IMR-90 (cell line): ENCODE results near the gene COX6B1. TPM values are rescaled to one million over a fixed set of nuclear protein-coding genes. Genes with fewer than 3 reads are reported as not detected.

Experiments used
- ATAC-seq: fragments of 200-7000 bp; cut with Tn5 transposase; 2 replicates; pipeline ENCODE4 v1.9.1; 2020; ENCODE audit warnings: low read depth, mild to moderate bottlenecking, moderate library complexity
- BruUV-seq: library from RNA; stranded (reverse); fragments of 400-500 nt; replicated peaks from 2 replicates; lab custom pipeline; 2021; lab: Mats Ljungman, UMichigan
- CTCF ChIA-PET: fragments of 300-600 bp; formaldehyde crosslinking; extraction: SDS; loops from one replicate; lab custom pipeline; 2021; ENCODE audit warnings: antibody characterized with exemption; lab: Yijun Ruan, JAX
- POLR2A ChIA-PET: fragments of 300-600 bp; sonication (Branson Sonifier 250); formaldehyde crosslinking; loops from one replicate; lab custom pipeline; 2022; ENCODE audit warnings: antibody characterized with exemption; ENCODE audit not compliant: unreplicated experiment; lab: Charles Lee
- DNase-seq: peaks from one replicate; pipeline ENCODE4 v3.0.0; 2013
- H2AFZ ChIP-seq: replicated peaks from 2 replicates; pipeline ENCODE3; 2013; ENCODE audit warnings: low read length, mild to moderate bottlenecking; ENCODE audit not compliant: poor library complexity
- H2AK5ac ChIP-seq: 2 replicates; pipeline ENCODE4 v1.6.1; 2013; ENCODE audit warnings: low read depth, low read length, inconsistent platforms
- H2AK9ac ChIP-seq: replicated peaks from 2 replicates; pipeline ENCODE3; 2013; ENCODE audit warnings: mild to moderate bottlenecking, low read depth, low read length, moderate library complexity; ENCODE audit not compliant: poor library complexity
- H2BK120ac ChIP-seq: 2 replicates; pipeline ENCODE4 v1.6.1; 2013; ENCODE audit warnings: low read depth, low read length, inconsistent platforms
- H2BK15ac ChIP-seq: 3 replicates; pipeline ENCODE4 v1.6.1; 2013; ENCODE audit warnings: low read depth, low read length, inconsistent platforms
- H2BK20ac ChIP-seq: 2 replicates; pipeline ENCODE4 v1.6.1; 2013; ENCODE audit warnings: low read depth, mild to moderate bottlenecking, inconsistent platforms, low read length, moderate library complexity
- H2BK5ac ChIP-seq: 2 replicates; pipeline ENCODE4 v1.6.1; 2013; ENCODE audit warnings: mild to moderate bottlenecking, low read depth, low read length, inconsistent platforms; ENCODE audit not compliant: poor library complexity, severe bottlenecking
- H3K14ac ChIP-seq: replicated peaks from 2 replicates; pipeline ENCODE4 v1.6.1; 2013; ENCODE audit warnings: low read depth, low read length, inconsistent platforms
- H3K18ac ChIP-seq: 2 replicates; pipeline ENCODE4 v1.6.1; 2013; ENCODE audit warnings: low read depth, low read length, control low read depth
- H3K23ac ChIP-seq: 2 replicates; pipeline ENCODE4 v1.6.1; 2013; ENCODE audit warnings: low read depth, low read length, inconsistent platforms
- H3K27ac ChIP-seq: 2 replicates; pipeline ENCODE4 v1.5.1; 2013; ENCODE audit warnings: mild to moderate bottlenecking, control low read depth, low read length; ENCODE audit not compliant: insufficient read depth
- H3K27me3 ChIP-seq: 2 replicates; pipeline ENCODE4 v1.6.1; 2013; ENCODE audit warnings: low read length; ENCODE audit not compliant: control insufficient read depth, insufficient read depth
- H3K36me3 ChIP-seq: 2 replicates; pipeline ENCODE4 v1.6.1; 2013; ENCODE audit warnings: low read length, mixed read lengths; ENCODE audit not compliant: control insufficient read depth, insufficient read depth
- H3K4ac ChIP-seq: 2 replicates; pipeline ENCODE4 v1.6.1; 2013; ENCODE audit warnings: low read depth, low read length, inconsistent platforms
- H3K4me1 ChIP-seq: 2 replicates; pipeline ENCODE4 v1.6.1; 2013; ENCODE audit warnings: low read length, mixed read lengths; ENCODE audit not compliant: control insufficient read depth, insufficient read depth
- H3K4me2 ChIP-seq: 2 replicates; pipeline ENCODE4 v1.6.1; 2013; ENCODE audit warnings: low read depth, mild to moderate bottlenecking, control low read depth, low read length, moderate library complexity
- H3K4me3 ChIP-seq: 2 replicates; pipeline ENCODE4 v1.5.1; 2013; ENCODE audit warnings: low read depth, mild to moderate bottlenecking, control low read depth, low read length, moderate library complexity; ENCODE audit not compliant: insufficient read depth
- H3K56ac ChIP-seq: 2 replicates; pipeline ENCODE4 v1.6.1; 2013; ENCODE audit warnings: low read length, inconsistent platforms; ENCODE audit not compliant: insufficient read depth; ENCODE audit errors: extremely low read depth
- H3K79me1 ChIP-seq, 2 experiments: 2 replicates each; pipeline ENCODE4 v1.6.1; 2013; ENCODE audit warnings: low read length in 2 of 2, inconsistent platforms in 1 of 2, low read depth in 1 of 2
- H3K9ac ChIP-seq: 2 replicates; pipeline ENCODE4 v1.6.1; 2013; ENCODE audit warnings: low read depth, low read length, control low read depth
- H3K9me1 ChIP-seq: 2 replicates; pipeline ENCODE4 v1.6.1; 2013; ENCODE audit warnings: low read length, inconsistent platforms; ENCODE audit not compliant: insufficient read depth
- H3K9me3 ChIP-seq: 2 replicates; pipeline ENCODE4 v1.6.1; 2013; ENCODE audit warnings: low read length; ENCODE audit not compliant: control insufficient read depth, insufficient read depth
- H4K20me1 ChIP-seq: 2 replicates; pipeline ENCODE4 v1.6.1; 2013; ENCODE audit warnings: low read length, inconsistent platforms; ENCODE audit not compliant: insufficient read depth
- H4K5ac ChIP-seq: 2 replicates; pipeline ENCODE4 v1.6.1; 2013; ENCODE audit warnings: mild to moderate bottlenecking, low read depth, low read length, control low read depth
- H4K8ac ChIP-seq, 2 experiments: 2 replicates each; pipeline ENCODE4 v1.6.1; 2013; ENCODE audit warnings: low read depth in 2 of 2, low read length in 2 of 2, control low read depth in 1 of 2, inconsistent platforms in 1 of 2
- H4K91ac ChIP-seq: 2 replicates; pipeline ENCODE4 v1.6.1; 2013; ENCODE audit warnings: low read depth, low read length, inconsistent platforms; ENCODE audit not compliant: insufficient read depth
- CEBPB ChIP-seq: IDR thresholded peaks from 2 replicates; pipeline ENCODE4 v1.6.1; 2012; ENCODE audit warnings: low read depth, low read length, improper control_type of control experiment
- FOS ChIP-seq: fragments of 150-350 bp; IDR thresholded peaks from 2 replicates; pipeline ENCODE4 v1.6.1; 2016; ENCODE audit warnings: low read depth, low read length
- MAFK ChIP-seq: IDR thresholded peaks from 2 replicates; pipeline ENCODE4 v1.6.1; 2012; ENCODE audit warnings: low read depth, low read length, improper control_type of control experiment
- MXI1 ChIP-seq: IDR thresholded peaks from 2 replicates; pipeline ENCODE4 v1.6.1; 2012; ENCODE audit warnings: low read depth, mild to moderate bottlenecking, low read length, moderate library complexity, borderline replicate concordance
- NFE2L2 ChIP-seq: fragments of 150-350 bp; IDR thresholded peaks from 2 replicates; pipeline ENCODE4 v1.6.1; 2016; ENCODE audit warnings: low read depth, mild to moderate bottlenecking, low read length
- POLR2A ChIP-seq: IDR thresholded peaks from 2 replicates; pipeline ENCODE4 v1.6.1; 2012; ENCODE audit warnings: mild to moderate bottlenecking, low read depth, low read length
- RAD21 ChIP-seq: IDR thresholded peaks from 2 replicates; pipeline ENCODE4 v1.6.1; 2012; ENCODE audit warnings: low read length, improper control_type of control experiment
- RCOR1 ChIP-seq: IDR thresholded peaks from 2 replicates; pipeline ENCODE4 v1.6.1; 2012; ENCODE audit warnings: mild to moderate bottlenecking, low read length, improper control_type of control experiment; ENCODE audit not compliant: insufficient replicate concordance
- RFX5 ChIP-seq: IDR thresholded peaks from 2 replicates; pipeline ENCODE4 v1.8.0; 2012; ENCODE audit warnings: low read depth, mild to moderate bottlenecking, low read length, moderate library complexity
- SMC3 ChIP-seq: fragments of 150-350 bp; IDR thresholded peaks from 2 replicates; pipeline ENCODE4 v1.6.1; 2016; ENCODE audit warnings: low read depth, mild to moderate bottlenecking, antibody characterized with exemption, low read length, moderate library complexity
- WGBS, 2 experiments: methylation state at CpG; one replicate each; pipeline versions ENCODE4 v1.1.5 to v1.1.7; 2013; ENCODE audit warnings: missing lambda C conversion rate in 2 of 2; ENCODE audit not compliant: insufficient read length in 1 of 2; ENCODE audit errors: extremely low coverage in 2 of 2; 5-methylcytosine and 5-hydroxymethylcytosine counted together
- dilution Hi-C: fragments of 300-500 bp; cut with HindIII; formaldehyde crosslinking; loops from one replicate; pipeline ENCODE4 v1.14.3; 2018; ENCODE audit warnings: low sequenced_read_pairs; ENCODE audit not compliant: unreplicated experiment
- in situ Hi-C: fragments of 300-500 bp; cut with MboI; formaldehyde crosslinking; loops from 3 replicates; pipeline ENCODE4 v1.14.3; 2019; ENCODE audit warnings: low sequenced_read_pairs, inconsistent platforms, mixed read lengths
- intact Hi-C: fragments of 100-400 bp; cut with micrococcal nuclease; formaldehyde crosslinking; loops from 2 replicates; pipeline ENCODE4 v1.10.0; 2022
- polyA plus RNA-seq, 3 experiments: library from polyadenylated mRNA; depleted of rRNA; stranded (reverse); fragments of >200 nt; gene quantifications; 2 replicates each; pipeline ENCODE4 v1.2.3, GENCODE V29; 2012; ENCODE audit warnings: low replicate concordance in 1 of 3
- total RNA-seq: library from RNA; depleted of rRNA; stranded (reverse); fragments of >200 nt; gene quantifications from 2 replicates; pipeline ENCODE4 v1.2.3, GENCODE V29; 2012
- TF ChIP-seq, protein P1 (sequence below): fragments of 150-350 bp; IDR thresholded peaks from 2 replicates; pipeline ENCODE4 v1.6.1; 2016; ENCODE audit warnings: low read depth, mild to moderate bottlenecking, low read length, moderate library complexity, borderline replicate concordance

COX6B1 gene
- total and polyA plus RNA-seq, 2 of the 4 experiments (the other 2 are of a cell fraction), result 914 to 983 TPM

GRCh38 chr19:35650581-35650980 lies 2.5 kb downstream of the COX6B1 start:
- H2BK120ac ChIP-seq, result no peak overlapping the region
- DNase-seq (no peak), ATAC-seq (no peak)
- no peaks in the 10 kb centered on the region for H3K27me3 ChIP-seq
- H3K18ac ChIP-seq, result no peak overlapping the region
- no peak overlapping the region for H2AK9ac ChIP-seq
- H3K36me3 ChIP-seq, result peaks cover 17% of the 10 kb centered on the region
- 0 out of 2 replicates have a peak, but pooled peaks cover 11% of the 10 kb centered on the region for H4K20me1 ChIP-seq
- WGBS, 2 experiments, result 83% methylated on average over 5 of the region's 9 CpGs; no CpG with 5 or more reads in 1 of the 2 experiments
- no peak overlapping the region for H3K4me3 ChIP-seq
- H4K8ac ChIP-seq, result no peak overlapping the region
- H3K9me3 ChIP-seq, result no peaks in the 10 kb centered on the region
- no peak overlapping the region for H2BK5ac ChIP-seq
- H3K56ac ChIP-seq, result no peak overlapping the region
- H3K4me1 ChIP-seq, result peaks cover 2% of the 10 kb centered on the region
- no TSS peak for BruUV-seq
- dilution Hi-C loops, result no loop called here
- no peak overlapping the region for H2BK20ac ChIP-seq
- no peak overlapping the region for H3K23ac ChIP-seq
- no peak for TF ChIP-seq NFE2L2
- no peak for TF ChIP-seq RCOR1
- TF ChIP-seq SMC3, result no peak
- TF ChIP-seq POLR2A, result no peak
- no peak for TF ChIP-seq MAFK
- no peak for TF ChIP-seq CEBPB
- no peak for TF ChIP-seq FOS
- no peak for TF ChIP-seq RFX5
- TF ChIP-seq, protein P1, sequence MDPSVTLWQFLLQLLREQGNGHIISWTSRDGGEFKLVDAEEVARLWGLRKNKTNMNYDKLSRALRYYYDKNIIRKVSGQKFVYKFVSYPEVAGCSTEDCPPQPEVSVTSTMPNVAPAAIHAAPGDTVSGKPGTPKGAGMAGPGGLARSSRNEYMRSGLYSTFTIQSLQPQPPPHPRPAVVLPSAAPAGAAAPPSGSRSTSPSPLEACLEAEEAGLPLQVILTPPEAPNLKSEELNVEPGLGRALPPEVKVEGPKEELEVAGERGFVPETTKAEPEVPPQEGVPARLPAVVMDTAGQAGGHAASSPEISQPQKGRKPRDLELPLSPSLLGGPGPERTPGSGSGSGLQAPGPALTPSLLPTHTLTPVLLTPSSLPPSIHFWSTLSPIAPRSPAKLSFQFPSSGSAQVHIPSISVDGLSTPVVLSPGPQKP, result no peak
- TF ChIP-seq MXI1, result no peak
- no peak for TF ChIP-seq RAD21
- H3K4me2 ChIP-seq, result no peak overlapping the region
- H3K9me1 ChIP-seq, result peaks cover under 1% of the 10 kb centered on the region; the same call in 1 of the 2 replicates
- H3K27ac ChIP-seq, result no peak overlapping the region
- peaks cover 9 to 30% of the 10 kb centered on the region in 2 experiments for H3K79me1 ChIP-seq
- H2AFZ ChIP-seq, result no peak overlapping the region
- H3K14ac ChIP-seq, result no peak overlapping the region
- ChIA-PET CTCF (no interaction called here), POLR2A (no interaction called here)
- no peak overlapping the region for H3K9ac ChIP-seq
- intact Hi-C loops, result no loop called here
- in situ Hi-C loops, result no loop called here
- H2AK5ac ChIP-seq, result no peak overlapping the region
- no peak overlapping the region for H4K91ac ChIP-seq
- no peak overlapping the region for H3K4ac ChIP-seq
- no peak overlapping the region for H2BK15ac ChIP-seq
- H4K5ac ChIP-seq, result no peak overlapping the region
